ENCODE data around the gene PPP4R4.
"Not testable (repeated sequence)": the region's sequence is repeated elsewhere in the genome, so short reads cannot be mapped to it uniquely, and the experiment has no call there.

Gene PPP4R4

GRCh38 chr14:94180655-94181271, 6.6 kb downstream of the PPP4R4 start:
- DNase-seq (ENCODE audit: low spot score), result peak; percentile 60

GRCh38 chr14:94181835-94182234, 7.7 kb downstream of the PPP4R4 start:
- DNase-seq (ENCODE audit: low spot score), result no peak

GRCh38 chr14:94192536-94192935, 18.4 kb downstream of the PPP4R4 start:
- no peak for DNase-seq (ENCODE audit: low spot score)

GRCh38 chr14:94193776-94194175, 19.7 kb downstream of the PPP4R4 start:
- DNase-seq (ENCODE audit: low spot score), result no peak

GRCh38 chr14:94196057-94196456, 21.9 kb downstream of the PPP4R4 start:
- no peak for DNase-seq (ENCODE audit: low spot score)

GRCh38 chr14:94203473-94204210, 29.5 kb downstream of the PPP4R4 start:
- DNase-seq (ENCODE audit: low spot score), result no peak

GRCh38 chr14:94213021-94213420, 38.9 kb downstream of the PPP4R4 start:
- DNase-seq (ENCODE audit: low spot score), result no peak

GRCh38 chr14:94213741-94214140, 39.6 kb downstream of the PPP4R4 start:
- no peak for DNase-seq (ENCODE audit: low spot score)

- DNase-seq (ENCODE audit: low spot score), result no peak
These were observed 43.0 kb downstream of the PPP4R4 start for GRCh38 chr14:94217116-94217515.

- DNase-seq (ENCODE audit: low spot score), result not testable (repeated sequence)
These were observed 44.2 kb downstream of the PPP4R4 start for GRCh38 chr14:94218198-94218886.

GRCh38 chr14:94224040-94224439, 49.9 kb downstream of the PPP4R4 start:
- DNase-seq (ENCODE audit: low spot score), result no peak

GRCh38 chr14:94225460-94226378, 51.6 kb downstream of the PPP4R4 start:
- DNase-seq (ENCODE audit: low spot score), result no peak

- DNase-seq (ENCODE audit: low spot score), result no peak
These were observed 52.9 kb downstream of the PPP4R4 start for GRCh38 chr14:94227029-94227428.

GRCh38 chr14:94237046-94237445, 62.9 kb downstream of the PPP4R4 start:
- no peak for DNase-seq (ENCODE audit: low spot score)

GRCh38 chr14:94237983-94238382, 63.9 kb downstream of the PPP4R4 start:
- DNase-seq (ENCODE audit: low spot score), result no peak

GRCh38 chr14:94239406-94239805, 65.3 kb downstream of the PPP4R4 start:
- DNase-seq (ENCODE audit: low spot score), result no peak

- DNase-seq (ENCODE audit: low spot score), result no peak
These were observed 70.1 kb downstream of the PPP4R4 start for GRCh38 chr14:94244182-94244581.

- not testable (repeated sequence) for DNase-seq (ENCODE audit: low spot score)
These were observed 90.1 kb downstream of the PPP4R4 start for GRCh38 chr14:94264195-94264594.

- no peak for DNase-seq (ENCODE audit: low spot score)
These were observed 93.2 kb downstream of the PPP4R4 start for GRCh38 chr14:94267352-94267751.

- not testable (repeated sequence) for DNase-seq (ENCODE audit: low spot score)
These were observed 94.5 kb downstream of the PPP4R4 start for GRCh38 chr14:94268582-94268981.

GRCh38 chr14:94269156-94269555, 95.0 kb downstream of the PPP4R4 start:
- no peak for DNase-seq (ENCODE audit: low spot score)

Data from CD4-positive, alpha-beta T cell treated with Interleukin-15 for 4 hours (primary cell).